Transverse colon (tissue), 4 donors: Measurements from ENCODE around the gene PUSL1.

Experiments
- EP300 ChIP-seq: sonication (generic); formaldehyde crosslinking; IDR thresholded peaks from one replicate; pipeline ENCODE4 v1.6.1; 2017; ENCODE audit warnings: antibody characterized with exemption, low read depth
- POLR2A ChIP-seq: fragments of 450-650 bp; IDR thresholded peaks from one replicate; pipeline ENCODE4 v1.6.1; 2016; ENCODE audit warnings: antibody characterized with exemption, mild to moderate bottlenecking, moderate library complexity
- POLR2AphosphoS5 ChIP-seq, 3 donors: sonication (generic); formaldehyde crosslinking; IDR thresholded peaks; one replicate each; pipeline ENCODE4 v1.6.1; 2016; ENCODE audit warnings: antibody characterized with exemption in 3 of 3
- TF ChIP-seq, protein P1 (sequence below), 5 experiments: fragments of 200-600 bp in 3 of 5; fragments of 450-650 bp in 2 of 5; sonication (generic) in 3 of 5; IDR thresholded peaks; 1 replicate in 2 of 5; 2 replicates in 3 of 5; pipeline ENCODE4 v1.5.1; 2016 to 2017; ENCODE audit warnings: antibody characterized with exemption in 5 of 5, inconsistent platforms in 3 of 5, mild to moderate bottlenecking in 2 of 5, moderate library complexity in 1 of 5

GRCh38 chr1:1322418-1322817 is 14.0 kb downstream of the PUSL1 start:
- TF ChIP-seq, protein P1, sequence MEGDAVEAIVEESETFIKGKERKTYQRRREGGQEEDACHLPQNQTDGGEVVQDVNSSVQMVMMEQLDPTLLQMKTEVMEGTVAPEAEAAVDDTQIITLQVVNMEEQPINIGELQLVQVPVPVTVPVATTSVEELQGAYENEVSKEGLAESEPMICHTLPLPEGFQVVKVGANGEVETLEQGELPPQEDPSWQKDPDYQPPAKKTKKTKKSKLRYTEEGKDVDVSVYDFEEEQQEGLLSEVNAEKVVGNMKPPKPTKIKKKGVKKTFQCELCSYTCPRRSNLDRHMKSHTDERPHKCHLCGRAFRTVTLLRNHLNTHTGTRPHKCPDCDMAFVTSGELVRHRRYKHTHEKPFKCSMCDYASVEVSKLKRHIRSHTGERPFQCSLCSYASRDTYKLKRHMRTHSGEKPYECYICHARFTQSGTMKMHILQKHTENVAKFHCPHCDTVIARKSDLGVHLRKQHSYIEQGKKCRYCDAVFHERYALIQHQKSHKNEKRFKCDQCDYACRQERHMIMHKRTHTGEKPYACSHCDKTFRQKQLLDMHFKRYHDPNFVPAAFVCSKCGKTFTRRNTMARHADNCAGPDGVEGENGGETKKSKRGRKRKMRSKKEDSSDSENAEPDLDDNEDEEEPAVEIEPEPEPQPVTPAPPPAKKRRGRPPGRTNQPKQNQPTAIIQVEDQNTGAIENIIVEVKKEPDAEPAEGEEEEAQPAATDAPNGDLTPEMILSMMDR (IDR thresholded peaks at IDR 0.05), result no peak
- TF ChIP-seq POLR2A, result no peak
- TF ChIP-seq POLR2AphosphoS5 (IDR thresholded peaks at IDR 0.05), result no peak
- no peak for TF ChIP-seq EP300
